Neural progenitor cell (in vitro differentiated cells): Measurements from ENCODE around the gene CCDC33. TPM values are rescaled to one million over a fixed set of nuclear protein-coding genes. Genes with fewer than 3 reads are reported as not detected.

Experiments
- DNase-seq: peaks from one replicate; pipeline ENCODE4 v3.0.0-alpha.2; 2016; ENCODE audit warnings: low spot score
- H2AFZ ChIP-seq: fragments of 200-600 bp; sonication (generic); replicated peaks from 2 replicates; pipeline ENCODE4 v1.6.1; 2016; ENCODE audit warnings: antibody characterized with exemption
- H3F3A ChIP-seq: fragments of 200-600 bp; sonication (generic); 2 replicates; pipeline ENCODE4 v1.6.1; 2016; ENCODE audit warnings: antibody characterized with exemption, low read depth
- H3K27ac ChIP-seq: fragments of 200-600 bp; sonication (generic); 2 replicates; pipeline ENCODE4 v1.5.1; 2016; ENCODE audit warnings: mild to moderate bottlenecking
- H3K27me3 ChIP-seq: fragments of 200-600 bp; sonication (generic); 2 replicates; pipeline ENCODE4 v1.6.1; 2016; ENCODE audit warnings: mild to moderate bottlenecking, moderate library complexity
- H3K36me3 ChIP-seq: fragments of 200-600 bp; sonication (generic); 2 replicates; pipeline ENCODE4 v1.5.1; 2016
- H3K4me1 ChIP-seq: fragments of 200-600 bp; sonication (generic); 2 replicates; pipeline ENCODE4 v1.6.1; 2016; ENCODE audit warnings: mixed run types
- H3K4me2 ChIP-seq: fragments of 200-600 bp; sonication (generic); 2 replicates; pipeline ENCODE4 v1.6.1; 2016
- H3K4me3 ChIP-seq: fragments of 200-600 bp; sonication (generic); 2 replicates; pipeline ENCODE4 v1.5.1; 2016
- H3K79me2 ChIP-seq: fragments of 200-600 bp; sonication (generic); 2 replicates; pipeline ENCODE4 v1.6.1; 2016; ENCODE audit warnings: low read depth
- H3K9ac ChIP-seq: fragments of 200-600 bp; sonication (generic); 2 replicates; pipeline ENCODE4 v1.6.1; 2016
- H3K9me3 ChIP-seq: fragments of 200-600 bp; sonication (generic); 2 replicates; pipeline ENCODE4 v1.5.1; 2016; ENCODE audit warnings: low read depth
- H4K20me1 ChIP-seq: fragments of 200-600 bp; sonication (generic); 2 replicates; pipeline ENCODE4 v1.6.1; 2016; ENCODE audit warnings: low read depth
- H3K27ac Mint-ChIP-seq: 3 replicates; pipeline ENCODE4 v1.8.0; 2021; ENCODE audit warnings: mixed read lengths
- H3K27me3 Mint-ChIP-seq: 2 replicates; pipeline ENCODE4 v1.8.0; 2022; ENCODE audit warnings: low read depth, mild to moderate bottlenecking, inconsistent platforms, moderate library complexity, mixed read lengths; ENCODE audit not compliant: insufficient read depth
- H3K36me3 Mint-ChIP-seq: 3 replicates; pipeline ENCODE4 v1.8.0; 2021; ENCODE audit warnings: mixed read lengths
- H3K4me1 Mint-ChIP-seq: 3 replicates; pipeline ENCODE4 v1.8.0; 2021; ENCODE audit warnings: mixed read lengths
- H3K4me3 Mint-ChIP-seq: 3 replicates; pipeline ENCODE4 v1.8.0; 2021; ENCODE audit warnings: mild to moderate bottlenecking, moderate library complexity, mixed read lengths
- H3K9me3 Mint-ChIP-seq: 3 replicates; pipeline ENCODE4 v1.8.0; 2020; ENCODE audit warnings: mixed read lengths
- EZH2 ChIP-seq: fragments of 200-600 bp; sonication (generic); IDR thresholded peaks from 2 replicates; pipeline ENCODE4 v1.6.1; 2017; ENCODE audit warnings: antibody characterized with exemption, mild to moderate bottlenecking, moderate library complexity
- EZH2phosphoT487 ChIP-seq: fragments of 200-600 bp; sonication (generic); IDR thresholded peaks from 2 replicates; pipeline ENCODE4 v1.6.1; 2017; ENCODE audit warnings: antibody characterized with exemption
- total RNA-seq: library from RNA; depleted of rRNA; stranded (reverse); fragments of >200 nt; gene quantifications from 2 replicates; pipeline ENCODE4 v1.2.3, GENCODE V29; 2015; ENCODE audit warnings: low replicate concordance
- TF ChIP-seq, protein P1 (sequence below): fragments of 200-600 bp; sonication (generic); IDR thresholded peaks from 2 replicates; pipeline ENCODE4 v1.5.1; 2017; ENCODE audit warnings: antibody characterized with exemption, mild to moderate bottlenecking

CCDC33 gene
- total RNA-seq, 1 donor from 2014 or later: not detected

GRCh38 chr15:74384881-74385643, 148.9 kb downstream of the CCDC33 start:
- Histone ChIP-seq H3K79me2 (no peaks in the 10 kb centered on the region), H4K20me1 (no peaks in the 10 kb centered on the region), H3K4me2 (no peak overlapping the region), H3K36me3 (no peaks in the 10 kb centered on the region), H3K27me3 (no peaks in the 10 kb centered on the region), H3F3A (no peaks in the 10 kb centered on the region), H3K4me1 (peaks cover 19% of the 10 kb centered on the region), H3K4me3 (no peak overlapping the region), H3K9me3 (no peaks in the 10 kb centered on the region), H2AFZ (peak overlapping the region; percentile 55), H3K27ac (no peak overlapping the region), H3K9ac (no peak overlapping the region)
- H3K4me3 Mint-ChIP-seq: no peak overlapping the region
- H3K9me3 Mint-ChIP-seq: no peaks in the 10 kb centered on the region
- no peak overlapping the region for H3K27ac Mint-ChIP-seq
- no peak for DNase-seq
- peaks cover 7% of the 10 kb centered on the region for H3K27me3 Mint-ChIP-seq
- H3K36me3 Mint-ChIP-seq: no peaks in the 10 kb centered on the region
- TF ChIP-seq EZH2 (no peak), EZH2phosphoT487 (no peak)
- TF ChIP-seq, protein P1, sequence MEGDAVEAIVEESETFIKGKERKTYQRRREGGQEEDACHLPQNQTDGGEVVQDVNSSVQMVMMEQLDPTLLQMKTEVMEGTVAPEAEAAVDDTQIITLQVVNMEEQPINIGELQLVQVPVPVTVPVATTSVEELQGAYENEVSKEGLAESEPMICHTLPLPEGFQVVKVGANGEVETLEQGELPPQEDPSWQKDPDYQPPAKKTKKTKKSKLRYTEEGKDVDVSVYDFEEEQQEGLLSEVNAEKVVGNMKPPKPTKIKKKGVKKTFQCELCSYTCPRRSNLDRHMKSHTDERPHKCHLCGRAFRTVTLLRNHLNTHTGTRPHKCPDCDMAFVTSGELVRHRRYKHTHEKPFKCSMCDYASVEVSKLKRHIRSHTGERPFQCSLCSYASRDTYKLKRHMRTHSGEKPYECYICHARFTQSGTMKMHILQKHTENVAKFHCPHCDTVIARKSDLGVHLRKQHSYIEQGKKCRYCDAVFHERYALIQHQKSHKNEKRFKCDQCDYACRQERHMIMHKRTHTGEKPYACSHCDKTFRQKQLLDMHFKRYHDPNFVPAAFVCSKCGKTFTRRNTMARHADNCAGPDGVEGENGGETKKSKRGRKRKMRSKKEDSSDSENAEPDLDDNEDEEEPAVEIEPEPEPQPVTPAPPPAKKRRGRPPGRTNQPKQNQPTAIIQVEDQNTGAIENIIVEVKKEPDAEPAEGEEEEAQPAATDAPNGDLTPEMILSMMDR: no peak
- peaks cover 9% of the 10 kb centered on the region for H3K4me1 Mint-ChIP-seq

- TF ChIP-seq, protein P1: no peak
- no peak for TF ChIP-seq EZH2
- H3K4me3 Mint-ChIP-seq: no peak overlapping the region
- peaks cover 19% of the 10 kb centered on the region for H3K4me1 ChIP-seq
- no peak for DNase-seq
- no peaks in the 10 kb centered on the region for H3K36me3 ChIP-seq
- peak overlapping the region; percentile 13 for H3K4me2 ChIP-seq
- peak overlapping the region; percentile 55 for H2AFZ ChIP-seq
- H3K9ac ChIP-seq: no peak overlapping the region
- no peaks in the 10 kb centered on the region for H3K9me3 Mint-ChIP-seq
- H3K27ac Mint-ChIP-seq: no peak overlapping the region
- no peaks in the 10 kb centered on the region for H3K9me3 ChIP-seq
- H3K27me3 Mint-ChIP-seq: peaks cover 9% of the 10 kb centered on the region
- no peaks in the 10 kb centered on the region for H3K36me3 Mint-ChIP-seq
- peaks cover 12% of the 10 kb centered on the region for H3K4me1 Mint-ChIP-seq
- no peak overlapping the region for H3K4me3 ChIP-seq
- no peaks in the 10 kb centered on the region for H3K27me3 ChIP-seq
- H4K20me1 ChIP-seq: no peaks in the 10 kb centered on the region
- H3F3A ChIP-seq: no peaks in the 10 kb centered on the region
- H3K79me2 ChIP-seq: no peaks in the 10 kb centered on the region
- no peak overlapping the region for H3K27ac ChIP-seq
These were observed 149.6 kb downstream of the CCDC33 start for GRCh38 chr15:74385733-74386132.

Other genes with a start within 250 kb of the CCDC33 start
- 2.0 and 4.7 TPM in 2 replicates for gene STOML1, start 244.0 kb upstream of the CCDC33 start, total RNA-seq
- 15.3 and 18.0 TPM in 2 replicates for gene PML, start 241.6 kb upstream of the CCDC33 start, total RNA-seq
- 0.04 and 0.59 TPM in 2 replicates for gene GOLGA6A, start 153.8 kb upstream of the CCDC33 start, total RNA-seq
- not detected in 2 replicates for gene ISLR2, start 105.7 kb upstream of the CCDC33 start, total RNA-seq
- 0.68 TPM in 1 of 2 replicates, not detected in the other for gene ISLR, start 62.6 kb upstream of the CCDC33 start, total RNA-seq
- gene STRA6, start 33.5 kb upstream of the CCDC33 start, total RNA-seq: 3.1 and 5.9 TPM in 2 replicates
- gene CYP11A1, start 131.3 kb downstream of the CCDC33 start, total RNA-seq: 0.99 and 1.1 TPM in 2 replicates
- gene SEMA7A, start 197.6 kb downstream of the CCDC33 start, total RNA-seq: 3.5 and 11.7 TPM in 2 replicates
- 60.4 and 69.3 TPM in 2 replicates for gene UBL7, start 224.8 kb downstream of the CCDC33 start, total RNA-seq